K562 (cell line): ENCODE data around the gene GALNT9. TPM values are rescaled to one million over a fixed set of nuclear protein-coding genes. Genes with fewer than 3 reads are reported as not detected.
A peak's percentile ranks its signal among the peaks of the same experiment; 100 is the strongest.

ENCODE experiments used
- CBX1 ChIP-seq: sonication (generic); IDR thresholded peaks from 2 replicates; pipeline ENCODE4 v1.6.1; 2016; ENCODE audit warnings: antibody characterized with exemption, low read depth, mild to moderate bottlenecking
- GATA2 ChIP-seq: sonication (generic); formaldehyde crosslinking; IDR thresholded peaks from 2 replicates; pipeline ENCODE4 v1.4.0; 2020; ENCODE audit warnings: mild to moderate bottlenecking, missing genetic modification reagents
- IRF2 ChIP-seq: sonication (generic); formaldehyde crosslinking; IDR thresholded peaks from 2 replicates; pipeline ENCODE4 v1.8.1; 2022; ENCODE audit warnings: mild to moderate bottlenecking, missing genetic modification reagents
- MAFK ChIP-seq: IDR thresholded peaks from 2 replicates; pipeline ENCODE4 v1.6.1; 2011; ENCODE audit warnings: low read length, improper control_type of control experiment
- MAZ ChIP-seq, 2 experiments: fragments of 450-650 bp in 1 of 2; sonication (generic) in 1 of 2; formaldehyde crosslinking; IDR thresholded peaks in 1 of 2; conservative IDR thresholded peaks in 1 of 2; 2 replicates each; pipeline versions ENCODE4 v1.4.0 to v1.5.0; 2020; ENCODE audit warnings: mild to moderate bottlenecking in 1 of 2, missing genetic modification reagents in 1 of 2
- NCOA4 ChIP-seq: fragments of 450-650 bp; IDR thresholded peaks from 2 replicates; pipeline ENCODE4 v1.6.1; 2018; ENCODE audit warnings: mild to moderate bottlenecking; ENCODE audit not compliant: partially characterized antibody
- NR1H2 ChIP-seq: sonication (generic); formaldehyde crosslinking; IDR thresholded peaks from 2 replicates; pipeline ENCODE4 v1.4.0; 2020; ENCODE audit warnings: mild to moderate bottlenecking, missing genetic modification reagents
- RBFOX2 ChIP-seq: fragments of 200-400 bp; formaldehyde crosslinking; IDR thresholded peaks from 2 replicates; pipeline ENCODE4 v1.6.1; 2017; ENCODE audit warnings: low read depth, mild to moderate bottlenecking, low read length, moderate library complexity
- SUPT5H ChIP-seq: fragments of 450-650 bp; IDR thresholded peaks from 2 replicates; pipeline ENCODE4 v1.6.1; 2016
- VEZF1 ChIP-seq: fragments of 200-800 bp; sonication (Bioruptor generic); IDR thresholded peaks from 2 replicates; pipeline ENCODE4 v1.6.1; 2017; ENCODE audit warnings: missing genetic modification characterization, missing compliant biosample characterization
- YY1 ChIP-seq, 3 experiments: IDR thresholded peaks; 2 replicates each; pipeline ENCODE4 v1.6.1; 2011; ENCODE audit warnings: low read length in 2 of 3, mild to moderate bottlenecking in 2 of 3, moderate library complexity in 2 of 3, borderline replicate concordance in 1 of 3, control low read depth in 1 of 3, low read depth in 1 of 3; ENCODE audit not compliant: insufficient read depth in 3 of 3, insufficient replicate concordance in 2 of 3, control insufficient read depth in 1 of 3, insufficient read length in 1 of 3; ENCODE audit errors: extremely low read depth in 1 of 3
- ZNF354B ChIP-seq: fragments of 250-450 bp; sonication (Bioruptor Pico); IDR thresholded peaks from 2 replicates; pipeline ENCODE4 v1.4.0; 2020
- polyA plus RNA-seq, 8 experiments: library from polyadenylated mRNA; depleted of rRNA in 4 of 8; stranded (reverse) in 5 of 8; unstranded in 3 of 8; fragments of >200 nt; fragmentation: Nextera tagmentation in 2 of 8; fragmentation: Illumina TruSeq in 1 of 8; extraction: Ambion mirVana in 2 of 8; extraction: Trizol in 1 of 8; gene quantifications; 2 replicates each; pipeline versions ENCODE4 v1.2.1 to v1.2.3, GENCODE V29; 2011 to 2014; ENCODE audit warnings: inconsistent platforms in 1 of 8, missing spikeins in 1 of 8
- total RNA-seq, 7 experiments: library from RNA; depleted of rRNA in 6 of 7; stranded (reverse); fragments of >200 nt in 6 of 7; fragmentation: Illumina TruSeq in 2 of 7; extraction: Trizol in 2 of 7; gene quantifications; 2 replicates each; pipeline versions ENCODE4 v1.2.1 to v1.2.3, GENCODE V29; 2011 to 2021; ENCODE audit warnings: low replicate concordance in 1 of 7

Gene GALNT9
- total and polyA plus RNA-seq, 9 of the 15 experiments (the other 6 are each of a cell fraction or from before 2014, with no cell fraction given), result not detected

DNA sequence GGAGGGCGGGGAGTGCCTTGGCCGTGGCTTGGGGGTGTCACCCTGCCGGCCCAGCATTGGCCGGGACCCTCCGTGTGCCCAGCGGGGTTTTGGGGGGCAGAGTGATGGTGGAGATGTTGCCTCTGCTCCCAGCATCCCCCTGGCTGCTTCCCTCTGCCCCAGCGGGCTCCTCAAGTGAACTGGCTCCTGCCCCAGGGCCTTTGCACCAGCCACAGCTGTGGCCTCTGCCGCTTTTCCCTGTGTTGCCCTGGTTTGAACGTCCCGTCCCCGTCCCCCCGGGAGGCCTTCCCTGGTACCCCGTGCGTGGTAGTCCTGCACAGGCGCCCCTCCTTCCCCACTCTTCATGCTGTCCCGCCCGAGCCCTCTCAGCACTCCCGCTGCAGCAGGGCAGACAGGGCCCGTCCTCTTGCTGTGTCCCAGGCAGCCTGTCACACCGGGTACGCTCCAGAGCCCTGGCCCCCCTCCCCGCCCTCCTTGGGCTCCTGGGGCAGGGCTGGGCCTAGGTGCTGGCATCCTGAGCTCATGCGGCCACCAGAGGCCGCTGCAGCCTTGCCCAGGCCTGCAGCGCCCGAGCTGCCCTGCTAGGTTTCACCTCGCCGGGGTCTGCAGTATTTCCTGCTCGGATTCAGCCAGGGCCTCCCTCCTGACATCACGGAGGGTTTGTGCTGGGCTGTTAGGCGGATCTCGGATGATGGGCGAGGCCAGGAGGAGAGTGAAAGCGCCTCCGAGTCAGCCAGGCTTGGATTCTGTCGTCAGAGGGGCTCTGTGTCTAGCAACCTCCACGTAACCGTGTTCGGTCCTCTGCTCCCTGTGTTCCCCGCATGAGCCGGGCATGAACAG is 175.7 kb downstream of the GALNT9 start (continued):
- TF ChIP-seq NR1H2 (CRISPR knock-in tag) (no peak), MAZ (CRISPR knock-in tag; conservative IDR thresholded peaks at IDR 0.05 in 1 of 2, IDR thresholded peaks at IDR 0.05 in 1 of 2) (no peak), IRF2 (no peak), VEZF1 (CRISPR knock-in tag) (peak; percentile 60), NCOA4 (no peak), MAFK (no peak), SUPT5H (peak; percentile 18; the same call in 1 of the 2 replicates), GATA2 (CRISPR knock-in tag) (no peak), YY1 (IDR thresholded peaks at IDR 0.05; ENCODE audit: borderline replicate concordance in 1 of 3, control insufficient read depth in 1 of 3, extremely low read depth in 1 of 3, insufficient read depth in 3 of 3, insufficient read length in 1 of 3, insufficient replicate concordance in 2 of 3, low read depth in 1 of 3, low read length in 2 of 3) (no peak), RBFOX2 (peak; percentile 45; the same call in 1 of the 2 replicates), ZNF354B (CRISPR knock-in tag) (no peak), CBX1 (no peak)
